AG10803 (cell line): ENCODE data around the gene SCAF4.

Experiments
- DNase-seq: peaks from one replicate; pipeline ENCODE4 v3.0.0; 2010; ENCODE audit warnings: low read depth
- H3K4me3 ChIP-seq: 2 replicates; pipeline ENCODE4 v1.5.1; 2011; ENCODE audit warnings: mild to moderate bottlenecking, low read length, control low read depth
- CTCF ChIP-seq: conservative IDR thresholded peaks from 2 replicates; pipeline ENCODE4 v1.5.1; 2011; ENCODE audit warnings: mild to moderate bottlenecking, low read length, control low read depth, inconsistent platforms

Gene SCAF4

GRCh38 chr21:31731857-31732596 lies at the start of gene SCAF4:
Gene SCAF4 (minus strand): TSS chr21:31732118. CDS start chr21:31731692, 426 bp downstream.
- TF ChIP-seq CTCF: no peak
- DNase-seq: peak; percentile 90
- peak within 1 kb of the TSS; percentile 70 for H3K4me3 ChIP-seq

- no peak for DNase-seq
- no peak for TF ChIP-seq CTCF
These were observed 49.0 kb upstream of the SCAF4 start for GRCh38 chr21:31780944-31781343.

GRCh38 chr21:31778546-31778945 lies 46.6 kb upstream of the SCAF4 start:
- no peak overlapping the region for H3K4me3 ChIP-seq
- DNase-seq: no peak
- no peak for TF ChIP-seq CTCF

More at GRCh38 chr21:31780944-31781343, 49.0 kb upstream of the SCAF4 start:
- H3K4me3 ChIP-seq: no peak overlapping the region

- no peak overlapping the region for H3K4me3 ChIP-seq
- no peak for DNase-seq
- TF ChIP-seq CTCF: no peak
These were observed 45.9 kb upstream of the SCAF4 start for GRCh38 chr21:31777857-31778256.

GRCh38 chr21:31774031-31774430 lies 42.1 kb upstream of the SCAF4 start:
- no peak for DNase-seq
- TF ChIP-seq CTCF: no peak
- H3K4me3 ChIP-seq: no peak overlapping the region

GRCh38 chr21:31772674-31773555 lies 41.0 kb upstream of the SCAF4 start:
- no peak for TF ChIP-seq CTCF
- DNase-seq: no peak
- no peak overlapping the region for H3K4me3 ChIP-seq
